GM19240 (cell line): ENCODE results near the gene WIPI1.
"Not testable (repeated sequence)": the region's sequence is repeated elsewhere in the genome, so short reads cannot be mapped to it uniquely, and the experiment has no call there.

Source experiments
- DNase-seq: peaks from one replicate; pipeline ENCODE4 v3.0.0; 2011; ENCODE audit warnings: low spot score; ENCODE audit not compliant: insufficient read length

Gene WIPI1

DNA sequence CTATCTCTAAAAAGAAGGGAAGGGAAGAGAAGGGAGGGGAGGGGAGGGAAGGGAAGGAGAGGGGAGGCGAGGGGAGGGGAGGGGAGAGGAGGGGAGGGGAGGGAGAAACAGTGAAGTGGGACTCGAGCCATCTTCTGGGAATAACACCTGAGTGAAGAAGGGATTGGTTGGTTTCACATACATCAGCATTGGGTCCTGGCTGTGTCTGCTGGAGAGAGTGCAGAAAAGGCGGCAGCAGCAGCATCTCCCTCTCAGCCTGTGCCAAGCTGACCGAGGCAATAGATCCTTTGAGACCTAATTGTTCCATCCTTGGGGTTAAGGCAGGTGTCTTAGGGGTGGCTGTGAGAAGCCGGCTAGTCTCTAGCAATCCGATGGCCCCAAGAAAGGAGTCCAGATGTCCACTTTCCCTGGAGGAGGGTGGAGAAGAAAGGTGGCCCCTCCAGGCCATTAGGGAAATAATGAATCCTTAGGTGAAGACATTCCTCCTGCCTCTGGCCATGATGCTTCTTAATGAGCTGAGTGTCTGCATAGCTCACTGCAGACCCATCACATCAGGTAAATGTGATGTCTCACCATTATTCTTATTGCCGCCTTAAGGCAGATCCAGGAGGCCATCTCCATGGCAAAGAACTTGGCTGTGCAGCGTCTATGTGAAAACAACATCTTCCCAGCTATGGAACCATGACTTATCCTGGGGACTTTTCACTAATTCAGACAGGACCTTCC, 71.6 kb downstream of the WIPI1 start:
- DNase-seq: no peak

DNA sequence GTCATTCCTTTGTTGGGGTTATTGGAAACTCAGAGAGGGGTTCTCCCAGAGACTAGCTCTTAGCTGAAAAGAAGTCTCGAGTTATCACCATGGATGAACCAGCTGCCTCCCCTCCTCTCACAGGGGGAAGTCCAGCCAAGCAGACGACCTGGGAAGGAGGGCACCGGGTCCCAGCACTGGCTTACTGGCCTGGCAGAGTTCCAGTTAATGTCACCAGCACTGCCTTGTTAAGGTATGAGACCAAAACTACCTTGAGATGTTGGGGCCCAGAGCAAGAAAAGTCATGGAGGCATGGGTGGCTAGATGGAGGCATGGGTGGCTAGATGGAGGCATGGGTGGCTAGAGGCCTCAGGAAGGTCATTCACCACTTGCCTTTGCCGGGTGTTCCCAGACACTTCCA, 72.4 kb downstream of the WIPI1 start:
- DNase-seq: no peak

DNA sequence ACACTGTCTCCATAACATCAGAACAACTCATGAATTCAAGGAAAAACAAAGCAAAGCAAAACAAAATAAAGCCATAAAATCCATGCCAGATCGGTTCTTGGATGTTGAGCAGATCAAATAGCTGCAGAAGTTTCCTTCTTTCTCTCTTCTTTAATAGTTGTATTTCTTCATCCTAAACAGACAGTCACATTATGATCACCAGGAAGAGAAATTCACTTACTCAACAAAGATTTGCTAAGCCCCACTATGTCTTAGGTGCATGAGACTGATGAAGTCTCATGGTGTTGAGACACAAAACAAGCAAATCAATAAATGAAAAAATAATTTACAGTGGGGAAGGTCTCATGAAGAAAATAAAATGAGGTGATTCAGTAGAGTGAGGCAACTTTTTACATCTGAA, 72.8 kb downstream of the WIPI1 start:
- DNase-seq: no peak

DNA sequence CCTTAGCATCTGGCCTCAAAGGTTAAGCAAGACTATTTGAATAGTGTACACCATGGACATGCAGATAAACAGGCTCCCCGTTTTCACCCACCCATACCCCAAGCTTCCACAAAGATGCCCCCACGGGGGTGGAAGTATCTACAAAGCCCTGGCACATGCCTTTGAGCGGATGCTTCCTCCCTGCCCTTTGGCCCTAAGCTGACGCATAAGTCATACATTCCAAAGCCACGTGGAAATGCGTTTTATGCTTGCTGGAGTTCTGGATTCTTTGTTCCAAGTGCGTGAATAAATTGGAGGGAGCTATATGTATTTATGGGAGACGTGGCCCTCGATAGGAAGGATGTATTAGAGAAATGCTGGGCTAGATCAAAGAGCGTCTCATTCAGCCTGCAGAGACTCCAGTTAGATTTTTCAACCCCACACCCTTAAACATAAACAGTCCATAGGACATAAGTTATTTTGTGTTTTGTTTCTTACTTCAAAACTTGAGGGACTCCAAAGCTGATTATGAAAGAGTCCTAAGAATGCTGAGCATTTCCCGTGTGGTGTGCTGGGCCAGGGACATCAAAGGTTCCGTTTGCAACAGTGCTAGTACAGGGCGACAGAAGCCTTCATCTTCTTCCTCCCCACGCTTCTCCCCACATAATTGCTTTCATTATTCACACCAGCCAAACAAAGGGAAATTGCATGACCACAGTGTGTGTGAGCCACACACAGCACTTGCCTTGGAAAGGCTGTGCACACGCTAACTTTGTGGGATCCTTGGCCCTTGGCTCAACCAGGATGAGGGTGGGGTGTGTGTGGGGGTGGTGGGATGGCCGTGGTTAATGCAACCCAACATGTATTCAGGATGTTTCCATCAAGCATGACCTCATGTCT, 73.6 kb downstream of the WIPI1 start:
- DNase-seq: no peak

DNA sequence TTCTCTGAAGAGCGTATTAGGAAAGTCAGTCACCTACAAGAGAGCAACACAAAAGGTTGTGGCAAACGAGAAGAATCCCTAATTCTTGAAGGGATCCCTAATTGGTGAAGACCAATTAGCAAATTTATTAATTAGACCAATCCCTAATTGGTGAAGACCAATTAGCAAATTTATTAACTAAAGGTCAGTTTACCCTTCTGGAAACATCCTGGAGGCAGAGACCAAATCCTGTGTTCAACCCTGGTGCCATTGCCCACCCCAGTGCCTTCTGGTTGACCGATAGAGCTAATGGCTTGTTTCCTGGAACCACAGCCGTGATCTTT, 74.2 kb downstream of the WIPI1 start:
- no peak for DNase-seq

DNA sequence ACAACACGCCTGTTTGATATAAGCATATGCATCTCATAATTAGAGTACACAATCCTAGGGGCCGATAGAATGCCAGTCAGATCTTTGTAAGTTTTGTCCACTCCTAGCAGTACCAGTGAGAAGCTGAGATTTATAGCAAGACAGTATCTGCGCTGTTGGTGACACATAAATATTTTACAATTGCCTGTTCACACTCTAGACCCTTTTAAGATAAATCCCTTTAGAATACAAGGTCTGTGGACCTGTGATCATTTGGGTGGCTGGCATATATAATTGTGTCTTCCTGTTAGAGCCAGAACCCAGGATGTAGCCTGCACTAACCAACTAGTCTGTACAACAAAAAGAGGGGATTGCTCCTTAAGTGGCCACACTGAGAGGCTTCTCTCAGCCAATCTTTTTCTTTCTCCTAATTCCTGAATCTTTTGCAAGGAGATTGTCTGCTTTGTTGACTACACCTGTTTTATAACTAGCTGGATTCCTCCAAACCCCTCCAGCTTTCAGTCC, 74.7 kb downstream of the WIPI1 start:
- no peak for DNase-seq

DNA sequence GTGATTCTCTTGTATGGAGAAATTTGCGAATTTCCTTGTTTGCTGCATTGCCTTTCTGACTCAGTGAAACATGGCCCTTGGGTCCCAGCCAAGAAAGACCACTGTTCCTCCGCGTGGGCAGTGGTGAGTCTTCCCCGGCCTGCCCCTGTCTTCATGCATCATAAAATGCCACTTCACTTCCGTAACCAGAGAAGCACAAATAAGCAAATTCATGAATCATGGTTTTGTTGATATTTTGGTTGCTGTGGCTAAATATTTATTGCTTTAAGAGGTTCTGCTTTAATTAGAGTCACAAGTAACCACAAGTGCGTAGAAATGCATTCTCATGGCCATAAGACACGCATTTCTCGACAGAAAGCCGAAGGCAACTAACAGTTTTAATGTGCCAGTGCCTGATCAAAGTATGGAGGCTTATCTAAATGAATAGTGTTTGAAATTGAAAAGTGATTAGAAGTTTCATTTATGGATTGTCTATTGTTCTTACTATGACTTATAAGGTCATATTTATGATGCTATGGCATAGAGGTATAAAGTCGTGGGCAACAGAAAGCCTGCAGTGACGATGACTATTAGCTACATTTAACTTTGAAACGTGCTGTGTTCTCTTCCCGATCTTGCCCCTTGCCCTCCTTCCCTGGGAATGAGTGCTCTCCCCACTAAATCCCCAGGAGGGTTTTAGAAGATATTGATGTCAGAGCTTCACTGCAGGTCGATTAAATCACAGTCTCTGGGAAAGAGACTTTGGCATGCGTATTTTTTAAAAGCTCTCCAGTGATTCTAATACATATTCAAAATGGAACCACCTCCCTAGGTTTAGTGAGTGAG, 76.0 kb downstream of the WIPI1 start:
- DNase-seq: no peak

DNA sequence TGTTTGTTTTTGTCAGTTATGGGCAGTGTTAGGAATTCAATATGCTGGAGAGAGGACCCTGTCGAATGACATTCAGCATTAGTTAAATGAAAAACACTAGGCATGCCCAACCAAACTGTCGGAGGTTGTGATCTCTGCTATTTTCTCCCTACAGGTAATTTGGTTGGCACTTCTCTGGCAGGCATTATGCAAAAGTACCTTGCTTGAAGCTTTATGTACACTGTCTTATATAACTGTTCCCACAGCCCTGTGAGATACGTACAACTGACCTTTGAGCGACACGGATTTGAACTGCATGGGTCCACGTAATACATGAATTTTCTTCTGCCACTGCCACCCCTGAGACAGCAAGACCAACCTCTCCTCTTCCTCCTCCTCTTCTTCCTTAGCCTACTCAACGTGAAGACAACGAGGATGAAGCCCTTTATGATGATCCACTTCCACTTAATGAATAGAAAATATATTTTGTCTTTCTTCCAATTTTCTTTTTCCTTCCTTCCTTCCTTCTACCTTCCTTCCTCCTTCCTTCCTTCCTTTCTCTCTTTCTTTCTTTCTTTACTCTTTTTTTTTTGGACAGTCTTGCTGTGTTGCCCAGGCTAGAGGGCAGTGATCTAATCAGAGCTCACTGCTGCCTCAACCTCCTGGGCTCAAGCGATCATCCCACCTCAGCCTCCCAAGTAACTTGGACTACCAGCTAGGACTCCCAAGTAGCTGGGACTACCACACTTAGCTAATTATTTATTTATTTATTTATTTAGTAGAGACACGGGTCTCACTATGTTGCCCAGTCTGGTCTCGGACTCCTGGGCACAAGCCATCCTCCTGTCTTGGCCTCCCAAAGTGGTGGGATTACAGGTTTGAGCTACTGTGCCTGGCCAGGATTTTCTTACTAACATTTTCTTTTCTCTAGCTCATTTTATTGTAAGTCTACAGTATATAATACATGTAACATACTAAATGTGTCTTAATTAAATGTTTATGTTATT, 77.3 kb downstream of the WIPI1 start:
- no peak for DNase-seq

DNA sequence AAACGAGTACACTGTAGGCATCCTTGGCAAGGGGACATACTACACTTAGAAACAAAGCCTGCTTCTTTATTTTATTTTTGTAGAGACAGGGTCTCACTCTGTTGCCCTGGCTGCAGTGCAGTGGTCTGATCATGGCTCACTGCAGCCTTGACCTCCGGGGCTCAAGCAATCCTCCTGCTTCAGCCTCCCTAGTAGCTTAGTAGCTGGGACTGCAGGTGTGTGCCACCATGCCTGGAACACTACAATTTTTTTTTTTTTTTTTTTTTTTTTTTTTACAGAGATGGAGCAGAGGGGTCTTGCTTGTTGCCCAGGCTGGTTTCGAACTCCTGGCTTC, 78.2 kb downstream of the WIPI1 start:
- no peak for DNase-seq

DNA sequence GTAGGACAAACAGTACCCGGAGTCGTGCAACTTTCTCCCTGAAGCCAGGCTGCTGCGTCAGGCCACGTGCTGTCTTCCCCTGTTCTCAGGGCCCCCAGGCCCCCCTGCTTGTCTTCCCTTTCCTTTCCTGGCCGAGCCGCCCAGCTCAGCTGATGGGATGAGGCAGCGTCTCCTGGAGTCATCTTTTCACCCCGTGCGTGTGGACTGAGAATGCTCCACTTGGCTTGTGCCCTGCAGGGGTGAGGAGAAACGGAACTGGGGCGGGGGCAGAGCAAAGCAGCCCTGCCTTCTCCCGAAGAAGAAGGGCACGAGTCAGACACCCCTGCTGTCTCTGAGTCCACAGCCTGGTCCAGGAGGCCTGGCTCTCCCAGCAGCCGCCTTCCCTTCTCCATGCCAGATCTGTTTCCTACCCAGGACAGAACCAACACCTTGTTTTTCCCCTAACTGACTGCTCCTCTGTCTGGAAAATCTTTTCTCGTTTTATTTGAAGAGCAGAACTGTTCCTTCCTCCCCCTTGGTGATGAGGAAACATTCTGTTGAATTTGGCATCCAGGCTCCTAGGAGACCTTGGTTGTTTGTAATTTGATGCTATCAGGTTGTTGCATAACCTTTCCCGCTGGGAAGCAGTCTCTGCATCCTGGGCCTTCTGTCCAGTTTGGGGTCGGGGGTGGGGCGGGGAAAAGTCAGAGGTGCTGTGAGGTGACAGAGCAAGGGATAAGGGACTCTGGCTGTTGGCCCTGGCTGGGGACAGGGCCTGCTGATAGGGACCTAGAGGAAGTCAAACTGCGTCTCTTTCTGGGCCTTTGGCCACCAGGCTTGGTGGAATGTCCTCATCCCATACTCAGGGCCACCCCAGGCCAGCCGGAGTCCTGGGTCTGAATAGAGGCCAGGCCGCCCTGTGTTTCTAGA, 78.8 kb downstream of the WIPI1 start:
- DNase-seq: no peak

DNA sequence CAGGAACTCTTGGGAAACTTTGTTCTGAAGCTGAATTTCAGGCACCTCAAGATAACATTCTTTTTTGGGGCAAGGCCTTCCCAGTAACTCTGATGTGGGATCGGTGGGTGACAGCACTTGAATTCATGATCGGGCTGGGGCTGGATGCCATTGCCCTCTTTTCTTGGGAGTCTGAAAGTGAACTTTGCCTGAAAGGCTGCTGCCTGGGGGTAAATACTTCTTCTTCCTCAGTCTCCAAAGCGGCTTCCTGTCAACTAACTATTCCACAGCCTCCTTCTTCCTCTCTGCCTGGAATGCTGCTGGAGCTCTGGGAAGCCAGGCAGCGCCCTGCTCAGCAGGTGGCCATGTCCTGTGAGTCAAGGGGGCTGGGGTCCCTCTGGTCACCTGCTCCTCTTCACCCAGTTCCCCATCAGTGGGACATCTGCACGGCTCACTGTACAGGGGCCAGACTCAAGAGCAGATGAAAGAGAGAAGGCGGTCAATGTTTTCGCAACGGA, 79.5 kb downstream of the WIPI1 start:
- DNase-seq: no peak

DNA sequence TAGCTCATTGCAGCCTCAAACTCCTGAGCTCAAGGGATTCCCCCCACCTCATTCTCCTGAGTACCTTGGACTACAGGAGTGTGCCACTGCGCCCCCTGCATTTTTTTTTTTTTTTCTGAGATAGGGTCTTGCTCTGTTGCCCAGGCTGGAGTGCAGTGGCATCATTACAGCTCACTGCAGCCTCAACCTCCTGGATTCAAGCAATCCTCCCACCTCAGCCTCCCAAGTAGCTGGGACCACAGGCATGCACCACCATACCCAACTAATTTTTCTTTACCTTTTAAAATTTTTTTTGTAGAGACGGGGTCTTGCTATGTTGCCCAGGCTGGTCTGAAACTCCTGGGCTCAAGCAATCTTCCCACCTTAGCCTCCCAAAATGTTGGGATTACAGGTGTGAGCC, 81.1 kb downstream of the WIPI1 start:
- DNase-seq: not testable (repeated sequence)

DNA sequence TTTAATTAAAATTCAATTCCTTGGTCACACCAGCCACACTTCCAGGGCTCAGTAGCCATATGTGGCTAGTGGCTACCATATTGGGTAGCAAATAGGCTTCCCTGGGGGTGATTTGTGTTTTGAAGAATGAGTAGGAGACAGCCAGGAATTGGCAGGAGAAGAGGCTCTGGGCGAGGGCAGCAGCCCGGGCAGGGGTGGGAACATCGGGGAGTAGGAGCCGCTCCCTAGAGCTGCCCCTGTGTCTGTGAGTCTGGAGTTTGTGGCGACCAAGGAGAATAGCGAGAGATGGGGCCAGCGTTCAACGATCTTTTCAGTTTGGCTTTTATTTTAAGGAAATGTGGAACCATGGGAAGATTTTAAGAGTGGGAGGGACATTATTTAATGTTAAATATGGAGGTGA, 81.7 kb downstream of the WIPI1 start:
- DNase-seq: no peak
